ENCODE data around the gene DNTTIP2.

DNA sequence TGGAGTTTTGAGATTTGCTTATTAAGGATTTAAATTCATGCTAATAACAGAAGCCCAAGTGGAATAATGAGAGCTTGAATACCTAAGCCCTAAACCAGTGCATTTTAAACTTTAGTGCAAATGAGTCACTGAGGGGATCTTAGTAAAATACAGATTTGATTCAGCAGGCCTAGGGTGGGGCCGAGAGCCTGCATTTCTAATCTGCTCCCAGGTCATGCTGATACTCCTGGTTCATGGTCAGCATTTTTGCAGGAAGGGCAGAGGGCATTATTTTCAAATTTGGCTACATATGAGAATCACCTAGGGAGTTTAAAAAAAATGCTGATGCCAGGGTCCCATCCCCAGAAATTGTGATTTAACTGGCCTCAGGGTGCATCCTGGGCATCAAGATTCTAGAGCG is 39.3 kb downstream of the DNTTIP2 start:
- TF ChIP-seq, protein P1, sequence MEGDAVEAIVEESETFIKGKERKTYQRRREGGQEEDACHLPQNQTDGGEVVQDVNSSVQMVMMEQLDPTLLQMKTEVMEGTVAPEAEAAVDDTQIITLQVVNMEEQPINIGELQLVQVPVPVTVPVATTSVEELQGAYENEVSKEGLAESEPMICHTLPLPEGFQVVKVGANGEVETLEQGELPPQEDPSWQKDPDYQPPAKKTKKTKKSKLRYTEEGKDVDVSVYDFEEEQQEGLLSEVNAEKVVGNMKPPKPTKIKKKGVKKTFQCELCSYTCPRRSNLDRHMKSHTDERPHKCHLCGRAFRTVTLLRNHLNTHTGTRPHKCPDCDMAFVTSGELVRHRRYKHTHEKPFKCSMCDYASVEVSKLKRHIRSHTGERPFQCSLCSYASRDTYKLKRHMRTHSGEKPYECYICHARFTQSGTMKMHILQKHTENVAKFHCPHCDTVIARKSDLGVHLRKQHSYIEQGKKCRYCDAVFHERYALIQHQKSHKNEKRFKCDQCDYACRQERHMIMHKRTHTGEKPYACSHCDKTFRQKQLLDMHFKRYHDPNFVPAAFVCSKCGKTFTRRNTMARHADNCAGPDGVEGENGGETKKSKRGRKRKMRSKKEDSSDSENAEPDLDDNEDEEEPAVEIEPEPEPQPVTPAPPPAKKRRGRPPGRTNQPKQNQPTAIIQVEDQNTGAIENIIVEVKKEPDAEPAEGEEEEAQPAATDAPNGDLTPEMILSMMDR (IDR thresholded peaks at IDR 0.05): no peak
- TF ChIP-seq POLR2A (IDR thresholded peaks at IDR 0.05): no peak
